Right lobe of liver (tissue), 6 donors: ENCODE results near the gene DIPK1A. TPM values are rescaled to one million over a fixed set of nuclear protein-coding genes. Genes with fewer than 3 reads are reported as not detected.
A peak's percentile ranks its signal among the peaks of the same experiment; 100 is the strongest.

Experiments
- ATAC-seq, 4 donors: fragments of 200-7000 bp; cut with Tn5 transposase; one replicate each; pipeline ENCODE4 v1.9.1; 2020; ENCODE audit warnings: mild to moderate bottlenecking in 4 of 4, moderate library complexity in 4 of 4
- DNase-seq, 3 donors: peaks; one replicate each; pipeline ENCODE4 v3.0.0-alpha.2; 2020
- H3K27ac ChIP-seq, 3 donors: fragments of 200-600 bp; one replicate each; pipeline ENCODE4 v1.8.0; 2022
- H3K27me3 ChIP-seq, 2 donors: fragments of 200-600 bp; one replicate each; pipeline ENCODE4 v1.8.0; 2022
- H3K36me3 ChIP-seq, 4 donors: fragments of 200-600 bp; sonication (generic) in 1 of 4; one replicate each; pipeline versions ENCODE4 v1.5.1 to v1.8.0; 2017 to 2022; ENCODE audit warnings: control low read depth in 1 of 4
- H3K4me1 ChIP-seq, 4 donors: fragments of 200-600 bp; sonication (generic) in 1 of 4; one replicate each; pipeline versions ENCODE4 v1.5.1 to v1.8.0; 2017 to 2022; ENCODE audit warnings: control low read depth in 1 of 4
- H3K4me3 ChIP-seq, 3 donors: fragments of 200-600 bp; one replicate each; pipeline ENCODE4 v1.8.0; 2022
- H3K9me3 ChIP-seq, 4 donors: fragments of 200-600 bp; sonication (generic) in 1 of 4; one replicate each; pipeline versions ENCODE4 v1.5.1 to v1.8.0; 2017 to 2022; ENCODE audit warnings: control low read depth in 1 of 4
- POLR2A ChIP-seq: fragments of 450-650 bp; IDR thresholded peaks from one replicate; pipeline ENCODE4 v1.6.1; 2017; ENCODE audit warnings: antibody characterized with exemption, mild to moderate bottlenecking
- WGBS: methylation state at CpG from one replicate; pipeline ENCODE4 v1.1.6; 2018; ENCODE audit warnings: low coverage, low lambda C conversion rate; ENCODE audit not compliant: insufficient coverage; ENCODE audit errors: missing lambda C conversion rate; 5-methylcytosine and 5-hydroxymethylcytosine counted together
- intact Hi-C, 2 donors: fragments of 100-400 bp; cut with DNase I; formaldehyde crosslinking; loops; one replicate each; pipeline versions ENCODE4 v1.11.2 to v1.14.1; 2022
- total RNA-seq, 6 experiments: library from RNA; depleted of rRNA in 2 of 6; stranded (reverse); fragments of >200 nt in 2 of 6; fragmentation: NEBNext Ultra II Directional in 3 of 6; extraction: Animal tissue kit (Norgen Biotek cat#: 25700) in 3 of 6; gene quantifications; one replicate each; pipeline versions ENCODE4 v1.1.0 to v1.2.4, GENCODE V29; 2016 to 2023
- TF ChIP-seq, protein P1 (sequence below), 4 donors: fragments of 200-600 bp in 3 of 4; fragments of 450-650 bp in 1 of 4; IDR thresholded peaks; one replicate each; pipeline versions ENCODE4 v1.5.1 to v1.8.0; 2016 to 2022; ENCODE audit warnings: antibody characterized with exemption in 4 of 4, mild to moderate bottlenecking in 2 of 4
- donor health status: DM: no; HTN: yes; CAD: no.
- donor health status: DM: no; HTN: no; CAD: no.
- donor health status: DM: no; HTN: no; CAD: no.
- donor health status: DM: no; HTN: yes; CAD: no.
- donor health status: DM: no; HTN: yes; CAD: no.

DIPK1A gene
- total RNA-seq, 6 experiments from 2014 or later = 10.8 to 25.3 (median 15.1) TPM

DNA sequence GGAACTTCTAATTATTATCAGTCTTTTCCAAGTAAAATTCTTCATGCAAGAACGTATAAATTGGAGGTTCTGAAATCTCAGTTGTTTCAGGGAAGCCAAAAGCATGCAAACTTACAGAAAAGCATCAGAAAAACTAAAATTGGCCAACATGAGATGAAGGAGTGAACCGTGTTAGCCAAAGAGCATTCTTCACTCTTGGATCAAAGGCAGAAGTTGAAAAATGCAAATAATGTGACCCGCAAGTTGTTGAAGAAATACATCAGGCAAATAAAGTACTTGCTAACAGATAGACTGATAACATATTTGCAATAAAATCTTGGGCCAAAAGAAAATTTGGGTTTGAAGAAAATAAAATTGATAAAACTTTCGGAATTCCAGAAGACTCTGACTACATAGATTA lies 29.6 kb downstream of the DIPK1A start:
- Histone ChIP-seq H3K4me1 (peaks cover 0 to 35% (median 12%) of the 10 kb centered on the region in 4 donors), H3K4me3 (no peak overlapping the region), H3K27me3 (no peaks in the 10 kb centered on the region), H3K36me3 (no peaks in the 10 kb centered on the region), H3K9me3 (no peaks in the 10 kb centered on the region), H3K27ac (no peak overlapping the region)
- WGBS = 90% methylated on average over 4 of the region's 4 CpGs
- DNase-seq (no peak), ATAC-seq (no peak)
- TF ChIP-seq, protein P1, sequence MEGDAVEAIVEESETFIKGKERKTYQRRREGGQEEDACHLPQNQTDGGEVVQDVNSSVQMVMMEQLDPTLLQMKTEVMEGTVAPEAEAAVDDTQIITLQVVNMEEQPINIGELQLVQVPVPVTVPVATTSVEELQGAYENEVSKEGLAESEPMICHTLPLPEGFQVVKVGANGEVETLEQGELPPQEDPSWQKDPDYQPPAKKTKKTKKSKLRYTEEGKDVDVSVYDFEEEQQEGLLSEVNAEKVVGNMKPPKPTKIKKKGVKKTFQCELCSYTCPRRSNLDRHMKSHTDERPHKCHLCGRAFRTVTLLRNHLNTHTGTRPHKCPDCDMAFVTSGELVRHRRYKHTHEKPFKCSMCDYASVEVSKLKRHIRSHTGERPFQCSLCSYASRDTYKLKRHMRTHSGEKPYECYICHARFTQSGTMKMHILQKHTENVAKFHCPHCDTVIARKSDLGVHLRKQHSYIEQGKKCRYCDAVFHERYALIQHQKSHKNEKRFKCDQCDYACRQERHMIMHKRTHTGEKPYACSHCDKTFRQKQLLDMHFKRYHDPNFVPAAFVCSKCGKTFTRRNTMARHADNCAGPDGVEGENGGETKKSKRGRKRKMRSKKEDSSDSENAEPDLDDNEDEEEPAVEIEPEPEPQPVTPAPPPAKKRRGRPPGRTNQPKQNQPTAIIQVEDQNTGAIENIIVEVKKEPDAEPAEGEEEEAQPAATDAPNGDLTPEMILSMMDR (IDR thresholded peaks at IDR 0.05) = no peak
- no peak for TF ChIP-seq POLR2A
- intact Hi-C loops = no loop called here

DNA sequence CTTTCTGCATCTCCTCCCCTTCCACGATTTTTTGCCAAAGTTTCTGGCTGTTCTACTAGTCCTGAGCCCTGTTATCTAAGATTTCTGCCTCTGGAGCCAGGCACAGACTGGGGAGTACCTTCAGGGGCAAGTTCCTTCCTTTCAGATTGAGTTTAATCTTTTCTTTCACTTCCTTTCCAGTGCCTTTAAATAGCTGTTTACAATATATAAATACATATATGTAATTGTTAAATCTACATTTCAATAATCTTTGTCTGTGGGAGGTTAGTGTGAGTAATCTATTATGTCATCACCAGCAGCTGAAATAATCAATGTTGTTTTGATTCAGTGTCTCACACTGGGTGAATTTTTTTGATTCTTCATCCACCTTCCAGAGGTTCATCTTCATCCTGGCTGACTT lies 31.8 kb downstream of the DIPK1A start:
- no peaks in the 10 kb centered on the region for H3K36me3 ChIP-seq
- H3K9me3 ChIP-seq = no peaks in the 10 kb centered on the region
- DNase-seq (no peak), ATAC-seq (peak in 3 of 4 donors; percentile 14 to 77 (median 21))
- intact Hi-C loops = no loop called here
- no peak overlapping the region for H3K4me3 ChIP-seq
- no peaks in the 10 kb centered on the region for H3K27me3 ChIP-seq
- TF ChIP-seq, protein P1 (IDR thresholded peaks at IDR 0.05) = no peak
- no peak for TF ChIP-seq POLR2A
- WGBS = 9% methylated on average over 1 of the region's 1 CpG
- H3K4me1 ChIP-seq = peaks cover 0 to 13% (median 4%) of the 10 kb centered on the region in 4 donors
- no peak overlapping the region for H3K27ac ChIP-seq

DNA sequence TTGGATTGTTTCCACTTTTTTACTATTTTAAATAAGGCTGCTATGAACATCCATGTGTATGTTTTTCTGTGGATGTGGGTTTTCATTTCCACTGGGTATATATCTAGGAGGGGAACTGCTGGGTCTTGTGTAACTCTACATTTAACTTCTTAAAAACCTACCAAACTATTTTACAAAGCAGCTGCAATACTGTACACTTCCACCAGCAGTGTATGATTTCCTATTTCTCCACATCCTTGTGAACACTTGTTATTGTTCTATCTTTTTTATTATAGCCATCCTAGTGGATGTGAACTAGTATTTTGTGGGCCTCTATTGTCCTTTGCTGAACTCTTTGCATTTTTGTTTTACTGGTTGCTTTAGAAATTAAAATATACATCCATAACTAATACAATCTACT lies 33.4 kb downstream of the DIPK1A start:
- DNase-seq (no peak), ATAC-seq (no peak)
- Histone ChIP-seq H3K9me3 (no peaks in the 10 kb centered on the region), H3K4me3 (no peak overlapping the region), H3K36me3 (no peaks in the 10 kb centered on the region), H3K27me3 (no peaks in the 10 kb centered on the region), H3K27ac (no peak overlapping the region), H3K4me1 (peaks cover 0 to 7% (median 3%) of the 10 kb centered on the region in 4 donors)
- TF ChIP-seq, protein P1 (IDR thresholded peaks at IDR 0.05) = no peak
- no peak for TF ChIP-seq POLR2A
- intact Hi-C loops = no loop called here

DNA sequence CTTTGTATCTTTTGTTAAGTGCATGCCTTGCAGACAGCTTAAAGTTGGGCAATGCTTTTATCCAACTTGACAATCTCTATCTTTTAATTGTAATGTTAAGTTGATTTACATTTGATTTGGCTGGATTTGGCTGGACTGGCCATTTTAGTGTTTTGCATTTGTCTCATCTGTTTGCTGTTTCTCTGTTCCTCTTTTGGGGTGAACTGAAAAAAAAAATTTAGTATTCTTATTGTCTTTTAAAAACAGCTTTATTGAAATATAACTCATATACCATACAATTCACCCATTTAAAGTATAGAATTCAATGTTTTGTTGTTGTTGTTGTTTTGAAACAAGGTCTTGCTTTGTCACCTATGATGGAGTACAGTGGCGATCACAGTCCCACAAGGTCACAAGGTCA lies 34.4 kb downstream of the DIPK1A start:
- no peaks in the 10 kb centered on the region for H3K27me3 ChIP-seq
- no peak overlapping the region for H3K4me3 ChIP-seq
- H3K4me1 ChIP-seq = peaks cover 0 to 13% (median 3%) of the 10 kb centered on the region in 4 donors
- no peak overlapping the region for H3K27ac ChIP-seq
- TF ChIP-seq POLR2A = no peak
- TF ChIP-seq, protein P1 (IDR thresholded peaks at IDR 0.05) = no peak
- no peaks in the 10 kb centered on the region for H3K36me3 ChIP-seq
- H3K9me3 ChIP-seq = no peaks in the 10 kb centered on the region
- intact Hi-C loops = no loop called here
- ATAC-seq (no peak), DNase-seq (no peak)
- 92% methylated on average over 1 of the region's 1 CpG for WGBS

DNA sequence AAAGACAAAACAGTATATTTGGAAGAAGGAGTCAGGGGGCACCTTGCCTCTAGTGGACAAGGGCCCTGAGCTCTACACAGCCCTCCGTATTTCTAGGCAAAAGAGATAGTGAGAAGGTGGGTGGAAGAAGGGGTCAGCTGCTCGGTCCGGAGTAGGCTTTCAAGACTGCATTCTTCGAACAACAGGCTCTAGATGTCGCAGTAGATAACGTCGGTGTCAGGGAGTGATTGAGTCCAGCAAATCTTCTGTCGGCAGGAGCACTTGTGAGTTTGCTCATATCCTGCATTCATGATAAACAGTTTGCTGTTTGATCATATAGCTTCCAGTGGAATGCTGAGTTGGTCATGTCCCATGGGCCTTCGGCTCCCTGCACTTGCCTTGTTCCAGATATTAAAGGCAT lies 36.8 kb downstream of the DIPK1A start:
- Histone ChIP-seq H3K36me3 (no peaks in the 10 kb centered on the region), H3K9me3 (no peaks in the 10 kb centered on the region), H3K27ac (no peak overlapping the region), H3K4me1 (peaks cover 0 to 13% (median 1%) of the 10 kb centered on the region in 4 donors), H3K4me3 (no peak overlapping the region), H3K27me3 (no peaks in the 10 kb centered on the region)
- TF ChIP-seq, protein P1 (IDR thresholded peaks at IDR 0.05) = no peak
- TF ChIP-seq POLR2A = no peak
- DNase-seq (no peak), ATAC-seq (no peak)
- 81% methylated on average over 8 of the region's 9 CpGs for WGBS
- intact Hi-C loops = no loop called here
